Neuronal stem cell (in vitro differentiated cells): ENCODE measurements around the gene SLMAP.

Experiments used
- DNase-seq: peaks from one replicate; pipeline ENCODE4 v3.0.0-alpha.2; 2013; ENCODE audit warnings: low spot score
- H2AFZ ChIP-seq: one replicate; pipeline ENCODE4 v1.6.1; 2013; ENCODE audit warnings: mild to moderate bottlenecking, low read length, inconsistent platforms
- H2AK5ac ChIP-seq: 2 replicates; pipeline ENCODE4 v1.6.1; 2013; ENCODE audit warnings: low read depth, mild to moderate bottlenecking, inconsistent platforms, low read length, moderate library complexity, mixed read lengths
- H2BK120ac ChIP-seq: 2 replicates; pipeline ENCODE4 v1.6.1; 2013; ENCODE audit warnings: low read depth, mild to moderate bottlenecking, inconsistent platforms, low read length, moderate library complexity, mixed read lengths
- H2BK12ac ChIP-seq: one replicate; pipeline ENCODE4 v1.6.1; 2013; ENCODE audit warnings: low read length, inconsistent platforms
- H2BK15ac ChIP-seq: 2 replicates; pipeline ENCODE4 v1.6.1; 2013; ENCODE audit warnings: mild to moderate bottlenecking, low read length, inconsistent platforms, mixed read lengths
- H2BK5ac ChIP-seq: one replicate; pipeline ENCODE4 v1.6.1; 2013; ENCODE audit warnings: inconsistent platforms, mild to moderate bottlenecking, low read length, moderate library complexity
- H3K14ac ChIP-seq: one replicate; pipeline ENCODE4 v1.6.1; 2013; ENCODE audit warnings: low read length, inconsistent platforms
- H3K18ac ChIP-seq: 2 replicates; pipeline ENCODE4 v1.6.1; 2013; ENCODE audit warnings: low read length, inconsistent platforms
- H3K23ac ChIP-seq: 2 replicates; pipeline ENCODE4 v1.6.1; 2013; ENCODE audit warnings: low read depth, mild to moderate bottlenecking, mixed read lengths, low read length, inconsistent platforms; ENCODE audit not compliant: poor library complexity
- H3K27ac ChIP-seq: replicated peaks from 3 replicates; pipeline ENCODE4 v1.5.1; 2013; ENCODE audit warnings: low read length, inconsistent platforms
- H3K27me3 ChIP-seq, 3 experiments: 2 replicates each; pipeline ENCODE4 v1.6.1; 2013; ENCODE audit warnings: low read length in 3 of 3, mild to moderate bottlenecking in 2 of 3, inconsistent platforms in 1 of 3, low read depth in 1 of 3, mixed read lengths in 1 of 3, moderate library complexity in 1 of 3; ENCODE audit not compliant: control insufficient read depth in 3 of 3, insufficient read depth in 3 of 3
- H3K36me3 ChIP-seq, 2 donors: replicated peaks in 1 of 2; 2 replicates each; pipeline ENCODE4 v1.6.1; 2013; ENCODE audit warnings: low read length in 2 of 2; ENCODE audit not compliant: control insufficient read depth in 2 of 2, insufficient read depth in 2 of 2
- H3K4ac ChIP-seq: 2 replicates; pipeline ENCODE4 v1.6.1; 2013; ENCODE audit warnings: inconsistent platforms, mild to moderate bottlenecking, low read length, moderate library complexity
- H3K4me1 ChIP-seq, 2 donors: 1 replicate in 1 of 2; 2 replicates in 1 of 2; pipeline ENCODE4 v1.6.1; 2013; ENCODE audit warnings: low read length in 2 of 2, low read depth in 1 of 2; ENCODE audit not compliant: control insufficient read depth in 2 of 2, insufficient read depth in 1 of 2
- H3K4me2 ChIP-seq: one replicate; pipeline ENCODE4 v1.6.1; 2013; ENCODE audit warnings: mild to moderate bottlenecking, low read length, inconsistent platforms; ENCODE audit not compliant: insufficient read depth, poor library complexity, severe bottlenecking
- H3K4me3 ChIP-seq, 2 donors: 2 replicates each; pipeline ENCODE4 v1.5.1; 2013; ENCODE audit warnings: low read length in 2 of 2, mild to moderate bottlenecking in 2 of 2, inconsistent platforms in 1 of 2, moderate library complexity in 1 of 2
- H3K79me1 ChIP-seq: one replicate; pipeline ENCODE4 v1.6.1; 2013; ENCODE audit warnings: low read depth, mild to moderate bottlenecking, inconsistent platforms, low read length, moderate library complexity
- H3K9ac ChIP-seq: one replicate; pipeline ENCODE4 v1.6.1; 2013; ENCODE audit warnings: mild to moderate bottlenecking, low read depth, low read length, inconsistent platforms; ENCODE audit not compliant: poor library complexity
- H3K9me3 ChIP-seq, 2 donors: replicated peaks in 1 of 2; 2 replicates each; pipeline versions ENCODE3 to v1.6.1; 2013; ENCODE audit warnings: low read length in 2 of 2, mild to moderate bottlenecking in 2 of 2, inconsistent platforms in 1 of 2, low read depth in 1 of 2, mixed read lengths in 1 of 2, moderate library complexity in 1 of 2; ENCODE audit not compliant: control insufficient read depth in 2 of 2, insufficient read depth in 1 of 2
- H4K8ac ChIP-seq: one replicate; pipeline ENCODE4 v1.6.1; 2013; ENCODE audit warnings: low read depth, mild to moderate bottlenecking, inconsistent platforms, low read length, moderate library complexity
- H4K91ac ChIP-seq: one replicate; pipeline ENCODE4 v1.6.1; 2013; ENCODE audit warnings: low read length, low read depth, mild to moderate bottlenecking, inconsistent platforms; ENCODE audit not compliant: poor library complexity
- WGBS, 2 donors: extraction: QIAGEN DNeasy Blood & Tissue Kit; methylation state at CpG; one replicate each; pipeline ENCODE4 v1.1.7; 2013; ENCODE audit warnings: missing lambda C conversion rate in 2 of 2, mixed read lengths in 1 of 2; ENCODE audit not compliant: insufficient read length in 2 of 2, insufficient replicate concordance in 1 of 2; ENCODE audit errors: extremely low coverage in 2 of 2; 5-methylcytosine and 5-hydroxymethylcytosine counted together

SLMAP gene

DNA sequence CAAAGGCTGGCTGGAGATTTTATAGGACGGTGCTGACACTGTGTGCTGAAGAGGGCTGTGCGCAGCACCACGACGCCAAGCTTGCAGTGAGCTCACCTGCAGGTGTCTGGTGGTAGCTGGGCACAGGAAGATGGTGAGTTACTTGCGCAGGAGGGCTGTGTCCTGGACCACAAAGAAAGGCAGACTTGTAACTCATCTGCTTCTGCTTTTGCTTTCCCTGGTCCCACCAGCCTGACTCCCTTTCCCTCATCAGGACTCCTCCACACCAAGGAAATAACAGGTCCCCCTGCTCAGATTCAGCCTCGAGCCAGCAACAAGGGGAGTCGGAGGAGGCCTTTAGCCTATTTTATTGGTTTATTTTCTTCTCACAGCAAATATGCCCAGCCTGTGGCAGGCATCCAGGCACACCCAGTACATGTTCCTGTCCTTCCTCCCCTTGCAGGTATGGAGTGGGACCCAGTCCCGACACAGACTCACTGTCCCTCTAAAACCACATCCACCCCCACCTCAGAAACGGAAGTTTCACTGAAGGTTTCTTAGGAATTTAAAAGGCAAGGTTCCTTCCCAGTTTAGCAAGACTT is 216.5 kb downstream of the SLMAP start:
- Histone ChIP-seq H4K91ac (no peak overlapping the region), H2BK15ac (no peak overlapping the region), H3K14ac (no peak overlapping the region), H2AFZ (peak overlapping the region; percentile 78), H3K9me3 (no peaks in the 10 kb centered on the region), H2BK12ac (no peak overlapping the region), H2AK5ac (no peak overlapping the region), H4K8ac (no peak overlapping the region), H3K79me1 (no peaks in the 10 kb centered on the region), H3K9ac (no peak overlapping the region), H3K4me2 (no peak overlapping the region), H3K27ac (no peak overlapping the region), H3K23ac (no peak overlapping the region), H2BK120ac (no peak overlapping the region), H3K27me3 (no peaks in the 10 kb centered on the region), H3K4ac (no peak overlapping the region), H3K4me3 (no peak overlapping the region), H3K36me3 (no peaks in the 10 kb centered on the region), H3K18ac (peak overlapping the region; percentile 5), H3K4me1 (peaks cover 4 to 14% of the 10 kb centered on the region in 2 donors), H2BK5ac (no peak overlapping the region)
- WGBS, 2 donors, result no CpG with 5 or more reads among the region's 9 CpGs
- DNase-seq, result no peak

DNA sequence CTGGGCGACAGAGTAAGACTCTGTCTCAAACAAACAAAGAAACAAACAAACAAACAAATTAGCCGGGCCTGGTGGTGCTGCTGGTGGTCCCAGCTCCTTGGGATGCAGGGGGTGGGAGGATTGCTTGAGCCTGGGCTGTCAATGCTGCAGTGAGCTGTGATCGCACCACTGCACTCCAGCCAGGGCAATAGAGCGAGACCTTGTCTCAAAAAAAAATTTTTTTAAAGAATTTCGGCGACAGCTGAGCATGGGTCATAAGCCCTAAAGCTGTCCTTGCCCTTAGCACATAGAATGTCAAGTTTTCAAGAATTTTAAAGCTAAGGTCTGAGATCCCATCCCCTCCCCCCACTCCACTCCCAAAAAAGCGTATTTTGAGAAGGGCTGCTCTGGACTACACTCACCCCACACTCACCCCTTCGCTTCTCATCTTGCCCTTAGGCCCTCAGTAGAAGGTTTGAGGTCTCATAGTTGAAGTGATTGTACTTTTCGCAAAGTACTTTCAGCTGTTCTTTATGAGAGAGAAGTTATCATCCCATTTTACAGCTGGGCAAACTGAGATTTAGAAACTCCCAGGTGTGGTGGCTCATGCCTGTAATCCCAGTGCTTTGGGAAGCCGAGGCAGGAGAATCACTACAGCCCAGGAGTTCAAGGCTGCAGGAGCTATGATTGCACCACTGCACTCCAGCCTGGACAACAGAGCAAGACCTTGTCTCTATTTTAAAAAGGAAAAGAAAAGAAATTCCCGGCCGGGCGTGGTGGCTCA is 217.8 kb downstream of the SLMAP start:
- Histone ChIP-seq H2BK12ac (no peak overlapping the region), H3K4me1 (peaks cover 4 to 14% of the 10 kb centered on the region in 2 donors)
- WGBS, 2 donors, result no CpG with 5 or more reads among the region's 13 CpGs

DNA sequence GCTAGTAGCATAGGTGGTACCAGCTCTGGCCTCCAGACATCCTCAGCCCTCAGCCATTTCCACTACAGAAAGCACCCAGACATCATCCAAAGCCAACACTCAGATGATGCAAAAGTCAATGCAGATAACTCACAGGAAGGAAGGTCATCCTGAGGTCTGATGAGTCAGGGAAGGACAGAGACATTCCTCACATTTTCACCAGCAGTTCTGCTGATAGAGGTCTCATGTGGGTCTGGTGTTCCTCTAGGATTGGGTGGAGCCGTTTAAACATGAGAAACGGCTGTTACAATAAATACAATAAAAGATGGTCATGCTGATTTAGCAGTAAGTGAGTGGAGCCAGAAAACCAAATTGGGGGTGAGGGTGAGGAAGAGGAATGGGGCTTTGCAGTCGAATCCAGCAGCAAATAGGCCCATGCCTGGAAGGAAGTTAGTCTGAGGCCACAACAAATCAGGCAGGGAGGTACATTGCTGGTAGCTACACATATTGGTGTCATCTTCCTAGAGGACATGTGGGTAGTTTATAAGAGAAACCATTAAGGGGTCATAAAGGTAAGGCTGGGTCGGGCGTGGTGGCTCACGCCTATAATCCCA is 218.8 kb downstream of the SLMAP start:
- H2AFZ ChIP-seq, result peak overlapping the region; percentile 2
- H3K4me3 ChIP-seq, result no peak overlapping the region
- no peaks in the 10 kb centered on the region for H3K36me3 ChIP-seq
- H2BK12ac ChIP-seq, result no peak overlapping the region
- no peaks in the 10 kb centered on the region for H3K79me1 ChIP-seq
- H3K4me2 ChIP-seq, result no peak overlapping the region
- H3K4ac ChIP-seq, result no peak overlapping the region
- no peak overlapping the region for H3K27ac ChIP-seq
- no peak overlapping the region for H3K9ac ChIP-seq
- no peak overlapping the region for H2BK5ac ChIP-seq
- no peak overlapping the region for H4K91ac ChIP-seq
- H3K9me3 ChIP-seq, result no peaks in the 10 kb centered on the region
- H4K8ac ChIP-seq, result no peak overlapping the region
- H3K27me3 ChIP-seq, result no peaks in the 10 kb centered on the region
- H2AK5ac ChIP-seq, result no peak overlapping the region
- no peak overlapping the region for H3K14ac ChIP-seq
- no peak overlapping the region for H2BK15ac ChIP-seq
- no peak for DNase-seq
- no peak overlapping the region for H2BK120ac ChIP-seq
- no peak overlapping the region for H3K18ac ChIP-seq
- WGBS, 2 donors, result no CpG with 5 or more reads among the region's 6 CpGs
- H3K23ac ChIP-seq, result no peak overlapping the region
- H3K4me1 ChIP-seq, result peaks cover 2 to 10% of the 10 kb centered on the region in 2 donors

More for the DNA sequence above, 217.8 kb downstream of the SLMAP start:
- H3K18ac ChIP-seq, result no peak overlapping the region
- no peak overlapping the region for H3K14ac ChIP-seq
- H3K9ac ChIP-seq, result no peak overlapping the region
- no peak overlapping the region for H3K4ac ChIP-seq
- no peak overlapping the region for H4K8ac ChIP-seq
- no peak overlapping the region for H3K4me3 ChIP-seq
- no peak overlapping the region for H2AFZ ChIP-seq
- H4K91ac ChIP-seq, result no peak overlapping the region
- H3K9me3 ChIP-seq, result no peaks in the 10 kb centered on the region
- H2AK5ac ChIP-seq, result no peak overlapping the region
- no peaks in the 10 kb centered on the region for H3K36me3 ChIP-seq
- H2BK120ac ChIP-seq, result no peak overlapping the region
- no peak overlapping the region for H3K23ac ChIP-seq
- no peak overlapping the region for H3K4me2 ChIP-seq
- no peak for DNase-seq
- H3K27ac ChIP-seq, result no peak overlapping the region
- H3K27me3 ChIP-seq, result no peaks in the 10 kb centered on the region
- H2BK15ac ChIP-seq, result no peak overlapping the region
- no peaks in the 10 kb centered on the region for H3K79me1 ChIP-seq
- H2BK5ac ChIP-seq, result no peak overlapping the region

DNA sequence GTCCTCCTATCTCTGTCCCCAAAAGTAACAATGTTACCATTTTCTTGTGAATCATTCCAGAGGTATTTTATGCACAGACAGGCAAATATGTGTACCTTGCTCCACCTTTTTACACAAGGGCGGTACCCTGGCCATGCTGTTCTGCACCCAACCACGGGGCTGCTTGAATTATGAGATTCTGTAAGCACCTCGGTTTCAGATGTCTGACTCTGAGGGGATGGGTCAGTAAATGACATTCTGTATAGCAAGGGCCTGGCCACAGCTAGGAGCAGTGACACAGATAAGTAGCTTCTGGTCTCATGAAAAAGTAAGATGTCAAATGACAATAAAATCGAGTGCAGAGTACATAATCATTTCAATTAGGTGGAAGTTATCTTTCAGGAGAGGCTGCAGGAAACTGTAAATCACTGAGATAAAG is 221.7 kb downstream of the SLMAP start:
- no peak overlapping the region for H2BK12ac ChIP-seq

More for the DNA sequence above, 221.7 kb downstream of the SLMAP start:
- Histone ChIP-seq H3K4me2 (no peak overlapping the region), H3K79me1 (no peaks in the 10 kb centered on the region), H2BK15ac (no peak overlapping the region), H2BK5ac (no peak overlapping the region), H3K36me3 (no peaks in the 10 kb centered on the region), H3K27ac (no peak overlapping the region), H3K9ac (no peak overlapping the region), H4K91ac (no peak overlapping the region), H4K8ac (no peak overlapping the region), H2BK120ac (no peak overlapping the region), H3K14ac (no peak overlapping the region), H2AK5ac (no peak overlapping the region), H3K23ac (no peak overlapping the region), H3K4me3 (no peak overlapping the region), H3K9me3 (no peaks in the 10 kb centered on the region), H3K18ac (no peak overlapping the region), H3K4me1 (peaks cover 0 to 3% of the 10 kb centered on the region in 2 donors), H3K4ac (no peak overlapping the region), H2AFZ (peak overlapping the region; percentile 60), H3K27me3 (no peaks in the 10 kb centered on the region)
- no CpG with 5 or more reads among the region's 4 CpGs for WGBS, 2 donors
- DNase-seq, result no peak
